Stomach (tissue), 4 donors: ENCODE data around the gene COL11A2.
A peak's percentile ranks its signal among the peaks of the same experiment; 100 is the strongest.

Experiments
- CTCF ChIP-seq, 7 experiments: fragments of 450-650 bp in 4 of 7; fragments of 200-600 bp in 3 of 7; sonication (generic) in 3 of 7; IDR thresholded peaks; one replicate each; pipeline ENCODE4 v1.5.1; 2016 to 2019; ENCODE audit warnings: antibody characterized with exemption in 7 of 7, control low read depth in 2 of 7, mild to moderate bottlenecking in 1 of 7
- POLR2A ChIP-seq, 4 donors: fragments of 450-650 bp; IDR thresholded peaks; one replicate each; pipeline ENCODE4 v1.6.1; 2016; ENCODE audit warnings: antibody characterized with exemption in 4 of 4, control low read depth in 2 of 4, mild to moderate bottlenecking in 1 of 4, moderate library complexity in 1 of 4
- POLR2AphosphoS5 ChIP-seq, 3 donors: sonication (generic); formaldehyde crosslinking; IDR thresholded peaks; one replicate each; pipeline ENCODE4 v1.6.1; 2016; ENCODE audit warnings: antibody characterized with exemption in 3 of 3

GRCh38 chr6:33200219-33201146, 8.2 kb upstream of the COL11A2 start, which contains the start of the genes RXRB and SLC39A7:
- TF ChIP-seq CTCF (IDR thresholded peaks at IDR 0.05): no peak
- peak in 1 of 4 donors; percentile 8 for TF ChIP-seq POLR2A (IDR thresholded peaks at IDR 0.05)
- TF ChIP-seq POLR2AphosphoS5 (IDR thresholded peaks at IDR 0.05): peak; percentile 65 to 92 (median 71)
